HUES64 (cell line): ENCODE measurements around the gene NPHP1.
A peak's percentile ranks its signal among the peaks of the same experiment; 100 is the strongest.
"Not testable (repeated sequence)": the region's sequence is repeated elsewhere in the genome, so short reads cannot be mapped to it uniquely, and the experiment has no call there.

ENCODE experiments used
- H3K27ac ChIP-seq: 2 replicates; pipeline ENCODE4 v1.7.0; 2013; ENCODE audit warnings: low read depth, low read length, inconsistent platforms
- H3K27me3 ChIP-seq: 2 replicates; pipeline ENCODE4 v1.6.1; 2013; ENCODE audit warnings: mild to moderate bottlenecking, low read length; ENCODE audit not compliant: insufficient read depth
- H3K36me3 ChIP-seq: 2 replicates; pipeline ENCODE4 v1.6.1; 2013; ENCODE audit warnings: mild to moderate bottlenecking, low read length; ENCODE audit not compliant: insufficient read depth
- H3K4me1 ChIP-seq: 2 replicates; pipeline ENCODE4 v1.6.1; 2013; ENCODE audit warnings: mild to moderate bottlenecking, low read length, moderate library complexity; ENCODE audit not compliant: insufficient read depth
- H3K4me3 ChIP-seq: 2 replicates; pipeline ENCODE4 v1.5.1; 2013; ENCODE audit warnings: mild to moderate bottlenecking, low read length, moderate library complexity
- H3K9ac ChIP-seq: 2 replicates; pipeline ENCODE4 v1.6.1; 2013; ENCODE audit warnings: mild to moderate bottlenecking, low read depth, low read length
- H3K9me3 ChIP-seq: 2 replicates; pipeline ENCODE4 v1.6.1; 2013; ENCODE audit warnings: low read depth, low read length; ENCODE audit not compliant: insufficient read depth
- WGBS: fragments of 150-250, 120-280 bp; methylation state at CpG from one replicate; pipeline ENCODE4 v1.1.7; 2013; ENCODE audit warnings: missing lambda C conversion rate; 5-methylcytosine and 5-hydroxymethylcytosine counted together

NPHP1 gene

DNA sequence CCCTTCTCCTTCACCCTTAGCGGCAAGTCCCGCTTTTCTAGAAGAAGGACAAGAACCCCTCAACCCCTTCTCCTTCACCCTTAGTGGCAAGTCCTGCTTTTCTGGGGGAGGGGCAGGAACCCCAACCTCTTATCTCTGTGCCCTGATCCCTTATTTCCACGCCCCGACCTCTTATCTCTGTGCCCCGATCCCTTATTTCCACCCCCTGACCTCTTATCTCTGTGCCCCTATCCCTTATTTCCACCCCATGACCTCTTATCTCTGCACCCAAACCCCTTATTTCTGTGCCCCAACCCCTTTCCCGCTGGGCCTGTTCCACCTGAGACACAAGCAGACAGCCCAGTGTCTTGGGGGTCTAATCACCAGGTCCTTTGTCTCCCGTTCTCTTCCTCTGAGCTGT, 14.1 kb upstream of the NPHP1 start:
- 87% methylated on average over 7 of the region's 7 CpGs for WGBS
- H3K4me3 ChIP-seq, H3K27me3 ChIP-seq, H3K4me1 ChIP-seq, H3K36me3 ChIP-seq, H3K9ac ChIP-seq, H3K27ac ChIP-seq: not testable (repeated sequence)
- H3K9me3 ChIP-seq, result peaks cover 17% of the 10 kb centered on the region

DNA sequence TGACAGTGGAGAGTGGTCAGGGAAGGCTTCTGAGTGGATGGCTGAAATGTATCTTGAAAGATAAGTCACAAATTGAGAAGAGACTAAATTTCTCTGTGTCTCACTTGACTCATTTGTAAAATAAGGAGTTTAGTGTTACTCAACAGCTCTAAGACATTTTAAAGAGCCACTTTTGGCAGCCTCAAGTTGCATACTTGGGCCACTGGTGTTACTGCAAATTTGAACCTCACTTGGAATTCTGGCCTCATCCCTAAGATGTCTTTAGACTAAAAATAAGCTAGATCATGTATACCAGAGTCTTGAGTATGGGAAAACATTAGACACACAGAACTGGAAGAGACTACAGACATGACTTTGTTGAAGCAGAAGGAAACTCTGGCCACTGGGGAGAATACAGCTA, 12.0 kb upstream of the NPHP1 start:
- no peaks in the 10 kb centered on the region; the same call in 1 of the 2 replicates for H3K27me3 ChIP-seq
- H3K27ac ChIP-seq, result no peak overlapping the region
- no peaks in the 10 kb centered on the region for H3K4me1 ChIP-seq
- no peak overlapping the region for H3K9ac ChIP-seq
- H3K9me3 ChIP-seq, result peaks cover 25% of the 10 kb centered on the region
- H3K36me3 ChIP-seq, result no peaks in the 10 kb centered on the region
- no peak overlapping the region for H3K4me3 ChIP-seq

DNA sequence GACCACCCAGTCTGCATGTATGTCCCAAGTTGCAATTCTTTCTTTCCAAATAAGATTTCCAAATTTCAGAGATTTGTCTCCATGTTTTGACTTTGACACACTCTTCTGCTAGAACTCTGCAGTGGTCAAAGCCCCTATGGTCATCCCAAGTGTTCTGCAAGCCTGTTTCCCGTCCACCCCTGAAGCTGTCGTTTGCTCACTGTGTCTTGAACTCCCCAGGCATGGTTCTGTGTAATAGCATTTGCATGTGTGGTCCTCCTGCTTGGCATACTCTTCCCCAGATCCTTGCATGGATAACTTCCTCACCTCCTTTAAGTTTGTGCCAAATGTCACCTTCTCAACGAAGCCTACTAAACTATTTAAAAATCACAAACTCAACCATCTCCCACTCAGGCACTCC, 11.4 kb upstream of the NPHP1 start:
- Histone ChIP-seq H3K4me3 (no peak overlapping the region), H3K9me3 (peaks cover 25% of the 10 kb centered on the region), H3K36me3 (no peaks in the 10 kb centered on the region), H3K27ac (no peak overlapping the region), H3K27me3 (no peaks in the 10 kb centered on the region; the same call in 1 of the 2 replicates), H3K4me1 (no peaks in the 10 kb centered on the region), H3K9ac (no peak overlapping the region)
- WGBS, result 82% methylated on average over 3 of the region's 3 CpGs

DNA sequence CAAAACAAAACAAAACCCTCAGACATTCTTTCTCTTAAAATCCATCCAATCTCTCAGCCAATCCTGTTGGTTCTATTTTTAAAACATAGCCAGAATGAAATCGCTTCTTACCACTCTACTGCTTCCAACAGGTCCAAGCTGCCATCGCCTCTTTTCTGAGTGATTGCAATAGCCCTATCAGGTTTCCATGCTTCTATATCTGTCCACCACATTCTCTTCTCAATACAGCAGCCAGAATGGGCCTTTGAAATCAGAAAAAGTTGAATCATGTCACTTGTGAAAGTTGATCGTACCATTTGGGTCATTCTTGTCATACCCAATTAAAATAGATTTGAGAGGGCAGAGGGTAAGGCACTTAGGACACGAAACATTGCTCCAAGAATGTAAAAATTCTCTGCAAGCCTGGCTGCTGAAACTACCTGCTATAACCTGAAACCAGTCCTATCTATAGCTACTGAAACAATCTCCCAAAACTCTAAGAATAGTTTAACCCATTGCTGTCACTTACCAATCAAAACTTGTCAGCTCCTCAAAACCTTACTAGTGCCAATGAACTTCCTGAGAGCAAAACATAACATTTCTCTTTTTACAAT, 10.8 kb upstream of the NPHP1 start:
- no peaks in the 10 kb centered on the region; the same call in 1 of the 2 replicates for H3K36me3 ChIP-seq
- no peak overlapping the region for H3K9ac ChIP-seq
- 90% methylated on average over 4 of the region's 4 CpGs for WGBS
- no peak overlapping the region for H3K4me3 ChIP-seq
- no peaks in the 10 kb centered on the region for H3K4me1 ChIP-seq
- H3K9me3 ChIP-seq, result peaks cover 25% of the 10 kb centered on the region
- H3K27me3 ChIP-seq, result no peaks in the 10 kb centered on the region; the same call in 1 of the 2 replicates
- H3K27ac ChIP-seq, result no peak overlapping the region

DNA sequence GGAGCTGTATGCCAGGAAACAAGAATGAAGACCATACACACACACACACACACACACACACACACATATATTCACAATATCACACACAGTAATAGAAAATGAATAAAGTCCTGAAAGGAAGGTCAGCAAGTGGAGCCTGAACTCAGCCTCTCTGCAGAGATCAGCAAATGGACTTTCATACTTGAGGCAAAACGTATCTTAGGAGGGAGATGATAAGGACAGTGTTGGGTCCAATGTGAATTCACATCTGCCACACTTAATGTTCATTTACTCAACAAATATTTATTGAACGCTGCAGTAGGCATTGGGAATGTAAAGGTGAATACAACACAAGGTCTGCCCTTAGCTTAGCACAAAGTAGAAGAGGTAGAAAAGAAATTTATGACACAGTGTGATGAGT, 10.3 kb upstream of the NPHP1 start:
- Histone ChIP-seq H3K27me3 (no peaks in the 10 kb centered on the region; the same call in 1 of the 2 replicates), H3K4me3 (no peak overlapping the region), H3K9me3 (peaks cover 25% of the 10 kb centered on the region), H3K36me3 (peaks cover 2% of the 10 kb centered on the region; the same call in 1 of the 2 replicates), H3K4me1 (no peaks in the 10 kb centered on the region), H3K27ac (no peak overlapping the region), H3K9ac (no peak overlapping the region)
- 86% methylated on average over 2 of the region's 2 CpGs for WGBS

DNA sequence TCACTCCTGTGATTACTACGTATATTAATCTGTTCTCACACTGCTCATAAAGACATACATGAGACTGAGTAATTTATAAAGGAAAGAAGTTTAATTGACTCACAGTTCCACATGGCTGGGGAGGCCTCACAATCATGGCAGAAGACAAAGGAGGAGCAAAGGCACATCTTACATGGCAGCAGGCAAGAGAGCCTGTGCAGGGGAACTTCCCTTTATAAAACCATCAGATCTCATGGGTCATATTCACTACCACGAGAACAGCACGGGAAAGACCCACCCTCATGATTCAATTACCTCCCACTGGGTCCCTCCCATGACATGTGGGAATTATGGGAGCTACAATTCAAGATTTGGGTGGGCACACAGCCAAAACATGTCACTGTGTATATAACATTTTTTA, 8.7 kb upstream of the NPHP1 start:
- peaks cover 25% of the 10 kb centered on the region for H3K9me3 ChIP-seq
- H3K4me1 ChIP-seq, H3K36me3 ChIP-seq, H3K4me3 ChIP-seq, H3K27ac ChIP-seq, H3K9ac ChIP-seq, H3K27me3 ChIP-seq: not testable (repeated sequence)
- WGBS, result 100% methylated on average over 2 of the region's 3 CpGs

DNA sequence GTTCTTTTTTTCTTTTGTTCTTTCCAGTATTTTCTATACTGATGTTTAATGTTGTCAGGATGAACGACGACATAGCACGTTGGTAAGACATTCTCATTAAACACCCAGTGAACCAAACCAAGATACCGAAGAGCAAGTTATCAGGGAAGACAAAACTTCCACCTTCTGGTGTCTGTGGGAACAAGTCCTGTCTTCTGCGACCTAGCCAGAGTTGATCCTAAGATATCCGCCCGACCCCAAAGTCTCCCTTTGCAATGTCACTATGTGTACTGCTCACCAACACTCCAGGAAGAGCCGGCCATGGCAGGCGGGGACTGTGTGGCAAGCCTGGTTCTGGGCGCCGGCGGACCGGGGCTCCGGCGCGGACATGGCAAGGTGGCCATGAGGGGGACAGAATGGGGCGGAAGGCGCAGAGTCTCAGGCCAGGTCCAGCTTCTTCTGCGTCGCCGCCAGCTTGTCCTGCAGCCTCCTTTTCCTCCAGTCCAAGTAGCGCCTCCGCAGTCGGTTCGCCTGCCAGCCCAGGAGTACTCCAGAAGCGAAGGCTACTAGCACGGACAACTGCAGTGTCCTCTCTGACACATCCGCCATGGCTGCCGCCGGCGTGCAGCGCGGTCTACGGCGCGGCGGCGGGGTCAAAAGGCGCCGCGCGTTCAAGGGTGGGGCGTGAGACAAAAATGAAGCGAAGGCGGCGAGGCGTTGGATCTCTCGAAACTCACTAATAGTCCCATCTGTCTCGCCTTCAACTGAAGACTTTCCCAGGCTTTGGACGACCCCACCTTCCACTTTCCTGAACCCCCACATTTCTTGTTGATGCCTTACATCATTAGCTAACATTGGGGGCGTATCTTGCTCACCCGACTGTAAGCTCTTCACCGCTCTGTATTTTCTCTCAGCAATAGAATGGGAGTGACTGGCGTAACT, 7.4 kb upstream of the NPHP1 start, which contains the start of gene MTLN:
MTLN (minus strand) TSS at position 610 of the 921 bp plus-strand sequence; CDS start at position 588, 22 bp downstream.
- 2% methylated on average over 53 of the region's 54 CpGs for WGBS
- Histone ChIP-seq H3K4me3 (peak within 1 kb of the TSS; percentile 77), H3K9ac (peak within 1 kb of the TSS; percentile 78), H3K9me3 (peaks cover 19% of the 10 kb centered on the region), H3K4me1 (no peaks in the 10 kb centered on the region), H3K27ac (peak within 1 kb of the TSS; percentile 5; the same call in 1 of the 2 replicates), H3K27me3 (no peaks in the 10 kb centered on the region; the same call in 1 of the 2 replicates), H3K36me3 (peaks cover 9% of the 10 kb centered on the region; the same call in 1 of the 2 replicates)

DNA sequence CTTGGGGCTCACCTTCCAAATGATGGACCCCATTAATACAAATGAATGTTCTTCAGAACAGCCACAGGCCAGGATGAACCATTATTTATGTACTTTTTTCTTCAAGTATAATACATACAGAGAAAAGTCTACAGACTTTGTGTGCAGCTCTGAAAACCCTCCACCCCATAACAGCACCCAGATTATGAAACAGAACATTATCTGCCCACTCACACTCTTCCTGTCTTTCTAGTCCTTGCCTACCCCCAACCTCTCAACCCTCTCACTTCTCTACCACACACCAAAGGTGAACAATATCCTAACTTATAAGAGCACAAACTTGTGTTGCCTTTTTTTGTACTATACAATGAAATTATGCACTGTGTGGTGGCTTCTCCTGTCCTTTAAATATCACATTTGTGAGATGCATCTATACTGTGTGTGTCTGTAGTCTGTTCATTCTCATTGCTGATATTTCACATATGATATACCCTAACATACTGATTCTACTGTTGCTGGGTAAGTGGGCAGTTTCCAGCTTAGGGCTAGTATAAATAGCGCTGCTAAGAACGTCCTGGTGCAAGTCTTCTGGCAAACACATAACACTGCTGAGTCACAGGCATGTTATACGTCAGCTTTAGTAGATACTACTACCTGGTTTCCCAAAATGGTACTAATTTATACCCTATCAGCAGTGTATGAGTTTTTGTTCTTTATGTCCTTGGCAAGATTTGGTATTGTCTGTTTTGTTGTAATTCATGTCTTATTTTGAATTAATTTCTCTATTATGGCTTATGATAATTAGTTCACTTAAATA, 1.0 kb upstream of the NPHP1 start:
- WGBS, result 94% methylated on average over 3 of the region's 3 CpGs
- Histone ChIP-seq H3K27me3 (no peaks in the 10 kb centered on the region), H3K4me1 (no peaks in the 10 kb centered on the region), H3K36me3 (0 out of 2 replicates have a peak, but pooled peaks cover 9% of the 10 kb centered on the region), H3K27ac (no peak overlapping the region), H3K9me3 (no peaks in the 10 kb centered on the region), H3K9ac (no peak overlapping the region), H3K4me3 (peak overlapping the region; percentile 80)

DNA sequence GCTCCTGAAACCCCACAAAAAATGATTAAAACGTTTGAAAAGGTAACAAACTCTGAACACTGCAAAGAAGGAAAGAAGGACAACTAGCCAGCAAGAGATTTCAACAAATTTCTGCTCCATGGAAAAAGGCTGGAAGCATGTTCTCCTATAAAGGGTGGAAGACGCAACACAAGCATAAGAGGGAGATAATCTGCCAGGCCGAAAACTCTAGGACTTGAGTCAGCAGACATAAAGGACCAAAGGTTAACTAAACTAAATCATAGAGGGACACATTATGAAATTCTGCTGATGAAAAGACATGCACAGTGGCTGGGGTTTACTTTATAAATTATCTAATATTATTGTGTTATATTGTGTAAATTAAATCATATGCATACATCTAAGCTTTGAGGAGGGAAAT, 6.8 kb downstream of the NPHP1 start:
- Histone ChIP-seq H3K27me3 (no peaks in the 10 kb centered on the region), H3K27ac (no peak overlapping the region), H3K4me3 (no peak overlapping the region), H3K36me3 (no peaks in the 10 kb centered on the region), H3K9me3 (no peaks in the 10 kb centered on the region), H3K9ac (no peak overlapping the region), H3K4me1 (no peaks in the 10 kb centered on the region)
- WGBS, result 90% methylated on average over 3 of the region's 3 CpGs

DNA sequence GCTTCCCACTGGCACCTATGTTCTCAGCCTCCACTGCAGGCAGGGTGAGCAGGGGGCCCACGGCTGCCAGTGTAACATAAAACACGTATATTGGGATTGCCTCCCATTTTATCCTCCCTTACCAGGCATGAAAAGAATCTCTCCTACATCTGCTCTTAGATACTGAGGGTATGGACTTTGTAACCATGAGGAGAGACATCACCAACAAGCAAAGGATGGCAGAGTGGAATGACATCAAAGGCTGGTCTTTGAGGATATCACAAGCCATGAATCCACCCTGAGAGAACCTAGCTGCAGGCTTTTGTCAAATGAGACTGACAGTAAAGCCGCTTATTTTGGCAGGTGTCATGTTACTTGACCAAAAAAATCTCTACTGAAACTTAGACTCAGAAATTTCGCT, 7.4 kb downstream of the NPHP1 start:
- no peak overlapping the region for H3K27ac ChIP-seq
- H3K9me3 ChIP-seq, result no peaks in the 10 kb centered on the region
- WGBS, result 84% methylated on average over 3 of the region's 4 CpGs

DNA sequence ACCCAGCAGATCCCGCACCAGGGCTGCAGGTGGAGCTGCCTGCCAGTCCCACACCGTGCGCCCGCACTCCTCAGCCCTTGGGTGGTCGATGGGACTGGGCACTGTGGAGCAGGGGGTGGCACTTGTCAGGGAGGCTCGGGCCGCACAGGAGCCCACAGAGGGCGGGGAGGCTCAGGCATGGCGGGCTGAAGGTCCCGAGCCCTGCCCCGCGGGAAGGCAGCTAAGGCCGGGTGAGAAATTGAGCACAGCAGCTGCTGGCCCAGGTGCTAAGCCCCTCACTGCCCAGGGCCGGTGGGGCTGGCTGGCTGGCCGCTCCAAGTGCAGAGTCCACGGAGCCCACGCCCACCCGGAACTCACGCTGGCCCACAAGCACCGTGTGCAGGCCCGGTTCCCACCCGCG, 14.6 kb downstream of the NPHP1 start:
- H3K4me3 ChIP-seq, H3K9ac ChIP-seq, H3K27ac ChIP-seq, H3K36me3 ChIP-seq, H3K4me1 ChIP-seq, H3K27me3 ChIP-seq, H3K9me3 ChIP-seq: not testable (repeated sequence)
- 94% methylated on average over 23 of the region's 23 CpGs for WGBS

More for the DNA sequence above, 7.4 kb downstream of the NPHP1 start:
- Histone ChIP-seq H3K36me3 (no peaks in the 10 kb centered on the region), H3K4me1 (no peaks in the 10 kb centered on the region), H3K27me3 (no peaks in the 10 kb centered on the region), H3K4me3 (no peak overlapping the region), H3K9ac (no peak overlapping the region)
